Measurements from ENCODE around the gene TMED8. TPM values are rescaled to one million over a fixed set of nuclear protein-coding genes. Genes with fewer than 3 reads are reported as not detected.

Gene TMED8
- total RNA-seq, 2 donors from 2014 or later = 14.7 to 35.2 TPM

- Histone ChIP-seq H3K27ac (no peak overlapping the region), H3K27me3 (replicated peaks; ENCODE audit: insufficient read depth) (no peaks in the 10 kb centered on the region), H3K4me3 (no peak overlapping the region), H3K9me3 (no peaks in the 10 kb centered on the region), H3K36me3 (no peaks in the 10 kb centered on the region), H3K4me1 (replicated peaks) (no peaks in the 10 kb centered on the region)
- WGBS = 48% methylated on average over 3 of the region's 3 CpGs
- no peak for DNase-seq (ENCODE audit: low spot score)
- TF ChIP-seq POLR2A (IDR thresholded peaks at IDR 0.05) (no peak), CTCF (IDR thresholded peaks at IDR 0.05) (no peak), POLR2AphosphoS5 (IDR thresholded peaks at IDR 0.05) (no peak)
- intact Hi-C loops (cut with DNase I) = no loop called here
These were observed 70.5 kb downstream of the TMED8 start for GRCh38 chr14:77306416-77306815.

GRCh38 chr14:77305696-77306095, 71.2 kb downstream of the TMED8 start:
- TF ChIP-seq POLR2A (IDR thresholded peaks at IDR 0.05) (no peak), CTCF (IDR thresholded peaks at IDR 0.05) (no peak), POLR2AphosphoS5 (IDR thresholded peaks at IDR 0.05) (no peak)
- no peaks in the 10 kb centered on the region for H3K9me3 ChIP-seq
- no peak for DNase-seq (ENCODE audit: low spot score)
- no peaks in the 10 kb centered on the region for H3K36me3 ChIP-seq
- no peaks in the 10 kb centered on the region for H3K27me3 ChIP-seq (replicated peaks; ENCODE audit: insufficient read depth)
- no peak overlapping the region for H3K4me3 ChIP-seq
- H3K4me1 ChIP-seq (replicated peaks) = no peaks in the 10 kb centered on the region
- no peak overlapping the region for H3K27ac ChIP-seq
- intact Hi-C loops (cut with DNase I) = no loop called here
- WGBS = 62% methylated on average over 4 of the region's 4 CpGs

- H3K9me3 ChIP-seq = no peaks in the 10 kb centered on the region
- TF ChIP-seq CTCF (IDR thresholded peaks at IDR 0.05) (no peak), POLR2AphosphoS5 (IDR thresholded peaks at IDR 0.05) (peak; percentile 47)
- no peaks in the 10 kb centered on the region for H3K27me3 ChIP-seq (replicated peaks; ENCODE audit: insufficient read depth)
- intact Hi-C loops (cut with DNase I) = loop anchor here (5.0 kb wide), 1 partner anchor 249 kb away; no protein-coding TSS in a partner anchor
- WGBS = 50% methylated on average over 4 of the region's 4 CpGs
- H3K27ac ChIP-seq = peak overlapping the region in 1 of 2 donors; percentile 38
- DNase-seq (ENCODE audit: low spot score) = no peak
- no peaks in the 10 kb centered on the region for H3K4me1 ChIP-seq (replicated peaks)
- no peaks in the 10 kb centered on the region for H3K36me3 ChIP-seq
- no peak overlapping the region for H3K4me3 ChIP-seq
These were observed 73.3 kb downstream of the TMED8 start for GRCh38 chr14:77303417-77304156.

- Histone ChIP-seq H3K27me3 (replicated peaks; ENCODE audit: insufficient read depth) (no peaks in the 10 kb centered on the region), H3K9me3 (no peaks in the 10 kb centered on the region), H3K27ac (peak overlapping the region in 1 of 2 donors; percentile 38), H3K4me1 (replicated peaks) (no peaks in the 10 kb centered on the region), H3K36me3 (no peaks in the 10 kb centered on the region), H3K4me3 (no peak overlapping the region)
- intact Hi-C loops (cut with DNase I) = loop anchor here (5.0 kb wide), 1 partner anchor 249 kb away; no protein-coding TSS in a partner anchor
- DNase-seq (ENCODE audit: low spot score) = no peak
- no peak for TF ChIP-seq POLR2AphosphoS5 (IDR thresholded peaks at IDR 0.05)
- TF ChIP-seq POLR2A (IDR thresholded peaks at IDR 0.05) = no peak
- no peak for TF ChIP-seq CTCF (IDR thresholded peaks at IDR 0.05)
- WGBS = 93% methylated on average over 5 of the region's 5 CpGs
These were observed 74.0 kb downstream of the TMED8 start for GRCh38 chr14:77302926-77303325.

- Histone ChIP-seq H3K4me1 (replicated peaks) (no peaks in the 10 kb centered on the region), H3K36me3 (no peaks in the 10 kb centered on the region), H3K9me3 (no peaks in the 10 kb centered on the region), H3K27me3 (replicated peaks; ENCODE audit: insufficient read depth) (no peaks in the 10 kb centered on the region), H3K27ac (no peak overlapping the region), H3K4me3 (no peak overlapping the region)
- intact Hi-C loops (cut with DNase I) = loop anchor here (5.0 kb wide), 1 partner anchor 251 kb away; no protein-coding TSS in a partner anchor
- 34% methylated on average over 10 of the region's 10 CpGs for WGBS
- peak; percentile 36 to 82 (median 74) for TF ChIP-seq CTCF (IDR thresholded peaks at IDR 0.05)
- TF ChIP-seq POLR2AphosphoS5 (IDR thresholded peaks at IDR 0.05) = peak; percentile 46
- no peak for TF ChIP-seq POLR2A (IDR thresholded peaks at IDR 0.05)
- DNase-seq (ENCODE audit: low spot score) = peak; percentile 68
These were observed 75.8 kb downstream of the TMED8 start for GRCh38 chr14:77301103-77301502.
